VCaP (cell line): ENCODE measurements around the gene SIDT2.

Source experiments
- H3K27ac ChIP-seq: fragments of 450-650 bp; 2 replicates; pipeline ENCODE4 v1.5.1; 2017
- TF ChIP-seq, protein P1 (sequence below): fragments of 450-650 bp; conservative IDR thresholded peaks from 2 replicates; pipeline ENCODE4 v1.5.1; 2017; ENCODE audit warnings: mild to moderate bottlenecking, moderate library complexity

The SIDT2 gene

DNA sequence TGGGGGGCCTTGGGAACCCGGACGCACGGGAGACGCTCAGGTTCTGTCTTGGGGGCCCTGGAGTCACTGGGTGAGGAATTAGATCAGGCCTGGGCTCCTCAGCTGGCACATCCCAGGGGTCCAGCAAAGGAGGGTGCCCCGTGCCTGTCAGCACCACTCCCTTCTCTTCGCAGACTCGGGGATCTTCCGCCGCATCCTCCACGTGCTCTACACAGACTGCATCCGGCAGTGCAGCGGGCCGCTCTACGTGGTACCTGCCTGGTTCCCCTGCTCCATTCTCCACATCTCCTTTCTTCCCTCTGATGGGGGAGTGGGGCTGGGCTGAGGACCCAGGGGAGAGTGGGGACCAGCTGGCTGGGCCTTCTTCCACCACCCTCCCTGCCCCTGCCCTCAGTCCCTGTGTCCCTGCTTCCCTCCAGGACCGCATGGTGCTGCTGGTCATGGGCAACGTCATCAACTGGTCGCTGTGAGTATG, 13.9 kb downstream of the SIDT2 start:
- TF ChIP-seq, protein P1, sequence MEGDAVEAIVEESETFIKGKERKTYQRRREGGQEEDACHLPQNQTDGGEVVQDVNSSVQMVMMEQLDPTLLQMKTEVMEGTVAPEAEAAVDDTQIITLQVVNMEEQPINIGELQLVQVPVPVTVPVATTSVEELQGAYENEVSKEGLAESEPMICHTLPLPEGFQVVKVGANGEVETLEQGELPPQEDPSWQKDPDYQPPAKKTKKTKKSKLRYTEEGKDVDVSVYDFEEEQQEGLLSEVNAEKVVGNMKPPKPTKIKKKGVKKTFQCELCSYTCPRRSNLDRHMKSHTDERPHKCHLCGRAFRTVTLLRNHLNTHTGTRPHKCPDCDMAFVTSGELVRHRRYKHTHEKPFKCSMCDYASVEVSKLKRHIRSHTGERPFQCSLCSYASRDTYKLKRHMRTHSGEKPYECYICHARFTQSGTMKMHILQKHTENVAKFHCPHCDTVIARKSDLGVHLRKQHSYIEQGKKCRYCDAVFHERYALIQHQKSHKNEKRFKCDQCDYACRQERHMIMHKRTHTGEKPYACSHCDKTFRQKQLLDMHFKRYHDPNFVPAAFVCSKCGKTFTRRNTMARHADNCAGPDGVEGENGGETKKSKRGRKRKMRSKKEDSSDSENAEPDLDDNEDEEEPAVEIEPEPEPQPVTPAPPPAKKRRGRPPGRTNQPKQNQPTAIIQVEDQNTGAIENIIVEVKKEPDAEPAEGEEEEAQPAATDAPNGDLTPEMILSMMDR, result no peak
- no peak overlapping the region for H3K27ac ChIP-seq

DNA sequence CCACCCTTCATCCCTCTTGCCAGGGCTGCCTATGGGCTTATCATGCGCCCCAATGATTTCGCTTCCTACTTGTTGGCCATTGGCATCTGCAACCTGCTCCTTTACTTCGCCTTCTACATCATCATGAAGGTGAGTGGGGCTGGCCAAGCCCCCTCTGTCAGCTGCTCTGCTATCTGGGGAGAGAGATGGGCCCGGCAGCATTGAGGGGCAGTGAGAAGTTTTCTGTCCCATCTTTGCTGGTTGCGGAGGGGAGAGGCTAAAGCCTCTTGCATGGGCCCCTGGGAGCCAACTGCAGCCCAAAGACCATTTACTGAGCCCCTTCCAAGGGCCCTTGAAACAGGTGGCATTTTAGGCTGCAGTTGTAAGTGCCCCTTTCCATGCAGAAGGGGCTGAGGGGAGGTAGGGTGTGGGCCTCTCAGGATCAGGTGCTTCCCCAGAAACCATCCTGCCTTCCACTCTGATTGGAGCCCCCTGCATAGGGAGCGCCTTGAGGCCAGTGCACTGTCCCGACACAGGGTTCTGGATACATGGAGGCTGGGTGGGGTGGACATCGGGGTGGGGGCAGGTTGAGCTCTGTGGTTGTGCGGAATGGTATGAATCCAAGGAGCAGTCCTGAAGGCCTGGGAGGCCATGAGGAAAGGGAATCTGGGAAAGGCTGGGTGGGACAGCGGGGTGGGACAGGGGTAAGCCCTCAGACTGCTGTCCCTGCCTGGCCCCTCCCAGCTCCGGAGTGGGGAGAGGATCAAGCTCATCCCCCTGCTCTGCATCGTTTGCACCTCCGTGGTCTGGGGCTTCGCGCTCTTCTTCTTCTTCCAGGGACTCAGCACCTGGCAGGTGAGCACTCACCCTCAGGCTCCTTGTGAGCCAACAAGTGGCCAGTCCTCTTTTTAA, 14.8 kb downstream of the SIDT2 start:
- no peak overlapping the region for H3K27ac ChIP-seq
- TF ChIP-seq, protein P1, result no peak

DNA sequence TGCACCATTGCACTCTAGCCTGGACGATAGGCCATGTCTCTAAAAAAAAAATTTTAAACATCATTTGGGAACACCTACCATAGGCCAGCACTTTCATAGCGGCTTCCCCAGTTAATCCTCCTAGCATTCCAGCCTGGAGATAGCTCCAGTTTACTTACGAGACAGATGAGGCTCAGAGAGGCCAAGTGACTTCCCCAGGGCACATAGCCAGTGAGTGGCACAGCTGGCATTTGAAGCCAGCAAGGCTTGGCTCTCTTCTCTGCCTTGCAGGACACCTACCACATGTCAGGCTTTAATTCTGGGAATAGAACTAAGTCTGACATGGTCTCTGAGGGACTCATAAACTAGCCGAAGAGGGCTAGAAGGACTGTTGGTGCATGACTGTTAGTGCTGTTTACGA, 15.7 kb downstream of the SIDT2 start:
- H3K27ac ChIP-seq, result no peak overlapping the region

GRCh38 chr11:117195258-117195657, 16.7 kb downstream of the SIDT2 start:
- no peak overlapping the region for H3K27ac ChIP-seq
- TF ChIP-seq, protein P1, result no peak

More for the DNA sequence above, 15.7 kb downstream of the SIDT2 start:
- TF ChIP-seq, protein P1, result no peak

DNA sequence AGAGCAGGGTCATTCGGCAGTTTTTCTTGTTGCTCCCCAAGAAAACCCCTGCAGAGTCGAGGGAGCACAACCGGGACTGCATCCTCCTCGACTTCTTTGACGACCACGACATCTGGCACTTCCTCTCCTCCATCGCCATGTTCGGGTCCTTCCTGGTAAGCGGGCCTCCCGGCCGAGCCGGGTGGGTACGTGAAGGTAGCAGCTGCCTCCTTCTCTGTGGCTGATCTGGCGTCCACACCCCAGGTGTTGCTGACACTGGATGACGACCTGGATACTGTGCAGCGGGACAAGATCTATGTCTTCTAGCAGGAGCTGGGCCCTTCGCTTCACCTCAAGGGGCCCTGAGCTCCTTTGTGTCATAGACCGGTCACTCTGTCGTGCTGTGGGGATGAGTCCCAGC, 17.2 kb downstream of the SIDT2 start:
- no peak overlapping the region for H3K27ac ChIP-seq
- TF ChIP-seq, protein P1, result no peak

DNA sequence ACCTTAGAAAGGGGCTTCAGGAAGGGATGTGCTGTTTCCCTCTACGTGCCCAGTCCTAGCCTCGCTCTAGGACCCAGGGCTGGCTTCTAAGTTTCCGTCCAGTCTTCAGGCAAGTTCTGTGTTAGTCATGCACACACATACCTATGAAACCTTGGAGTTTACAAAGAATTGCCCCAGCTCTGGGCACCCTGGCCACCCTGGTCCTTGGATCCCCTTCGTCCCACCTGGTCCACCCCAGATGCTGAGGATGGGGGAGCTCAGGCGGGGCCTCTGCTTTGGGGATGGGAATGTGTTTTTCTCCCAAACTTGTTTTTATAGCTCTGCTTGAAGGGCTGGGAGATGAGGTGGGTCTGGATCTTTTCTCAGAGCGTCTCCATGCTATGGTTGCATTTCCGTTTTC, 18.5 kb downstream of the SIDT2 start:
- TF ChIP-seq, protein P1, result no peak
- peak overlapping the region; percentile 41 for H3K27ac ChIP-seq

- TF ChIP-seq, protein P1, result peak; percentile 56
- peak overlapping the region; percentile 41 for H3K27ac ChIP-seq
Observed at GRCh38 chr11:117197516-117198456, 19.2 kb downstream of the SIDT2 start.
